GM21717 (cell line): Measurements from ENCODE around the gene PIK3C2G.

Experiments
- ATAC-seq: cut with Tn5 transposase; IDR thresholded peaks from one replicate; pipeline ENCODE4 v1.9.1; 2021; ENCODE audit warnings: mild to moderate bottlenecking, moderate library complexity; ENCODE audit not compliant: unreplicated experiment

The PIK3C2G gene

GRCh38 chr12:18612971-18613370, 351.7 kb downstream of the PIK3C2G start:
- ATAC-seq = no peak

GRCh38 chr12:18620986-18621385, 359.7 kb downstream of the PIK3C2G start:
- ATAC-seq = no peak

- ATAC-seq = no peak
These were observed 368.1 kb downstream of the PIK3C2G start for GRCh38 chr12:18629445-18629844.

- no peak for ATAC-seq
These were observed 368.6 kb downstream of the PIK3C2G start for GRCh38 chr12:18629916-18630315.

- ATAC-seq = no peak
These were observed 370.0 kb downstream of the PIK3C2G start for GRCh38 chr12:18631339-18631738.

GRCh38 chr12:18632848-18633247, 371.5 kb downstream of the PIK3C2G start:
- no peak for ATAC-seq

GRCh38 chr12:18634382-18634781, 373.1 kb downstream of the PIK3C2G start:
- ATAC-seq = no peak

- no peak for ATAC-seq
These were observed 379.1 kb downstream of the PIK3C2G start for GRCh38 chr12:18640321-18640955.

GRCh38 chr12:18643681-18644080, 382.4 kb downstream of the PIK3C2G start:
- ATAC-seq = no peak

GRCh38 chr12:18644564-18644963, 383.2 kb downstream of the PIK3C2G start:
- no peak for ATAC-seq

GRCh38 chr12:18646286-18646890, 385.1 kb downstream of the PIK3C2G start:
- no peak for ATAC-seq

- no peak for ATAC-seq
These were observed 390.2 kb downstream of the PIK3C2G start for GRCh38 chr12:18651525-18651924.

- no peak for ATAC-seq
These were observed 391.3 kb downstream of the PIK3C2G start for GRCh38 chr12:18652596-18652995.

- ATAC-seq = no peak
These were observed 392.1 kb downstream of the PIK3C2G start for GRCh38 chr12:18653465-18653864.

- ATAC-seq = no peak
These were observed 394.0 kb downstream of the PIK3C2G start for GRCh38 chr12:18655351-18655750.

- no peak for ATAC-seq
These were observed 396.9 kb downstream of the PIK3C2G start for GRCh38 chr12:18658179-18658578.

- no peak for ATAC-seq
These were observed 397.5 kb downstream of the PIK3C2G start for GRCh38 chr12:18658829-18659228.

- ATAC-seq = no peak
These were observed 414.8 kb downstream of the PIK3C2G start for GRCh38 chr12:18676141-18676540.

GRCh38 chr12:18676996-18677588, 415.8 kb downstream of the PIK3C2G start:
- no peak for ATAC-seq

GRCh38 chr12:18681818-18682217, 420.5 kb downstream of the PIK3C2G start:
- no peak for ATAC-seq

- ATAC-seq = no peak
These were observed 422.2 kb downstream of the PIK3C2G start for GRCh38 chr12:18683327-18684013.

GRCh38 chr12:18684430-18684829, 423.1 kb downstream of the PIK3C2G start:
- no peak for ATAC-seq
